H1 (cell line): ENCODE data around the gene STX18. TPM values are rescaled to one million over a fixed set of nuclear protein-coding genes. Genes with fewer than 3 reads are reported as not detected.

Experiments
- ASH2L ChIP-seq: fragments of 200-600, 300-600 bp; sonication (generic); IDR thresholded peaks from one replicate; pipeline ENCODE4 v1.7.1; 2017; ENCODE audit warnings: low read length
- CHD7 ChIP-seq: fragments of 300-600 bp; sonication (generic); IDR thresholded peaks from 2 replicates; pipeline ENCODE4 v1.7.1; 2012; ENCODE audit warnings: low read length, moderate library complexity, mild to moderate bottlenecking, inconsistent platforms; ENCODE audit not compliant: insufficient replicate concordance
- KDM5A ChIP-seq: fragments of 200-600 bp; IDR thresholded peaks from 2 replicates; pipeline ENCODE4 v1.7.1; 2012; ENCODE audit warnings: mild to moderate bottlenecking, low read length, inconsistent platforms, mixed read lengths
- NRF1 ChIP-seq: IDR thresholded peaks from 2 replicates; pipeline ENCODE4 v1.6.1; 2011; ENCODE audit warnings: mild to moderate bottlenecking, low read depth, low read length, improper control_type of control experiment
- PHF8 ChIP-seq: fragments of 200-600 bp; sonication (generic); conservative IDR thresholded peaks from 2 replicates; pipeline ENCODE4 v1.7.1; 2012; ENCODE audit warnings: low read depth, mild to moderate bottlenecking, inconsistent platforms, low read length, moderate library complexity
- RAD21 ChIP-seq, 2 experiments: IDR thresholded peaks in 1 of 2; conservative IDR thresholded peaks in 1 of 2; 2 replicates each; pipeline ENCODE4 v1.6.1; 2011; ENCODE audit warnings: low read depth in 2 of 2, low read length in 2 of 2, improper control_type of control experiment in 1 of 2, inconsistent platforms in 1 of 2, mild to moderate bottlenecking in 1 of 2, moderate library complexity in 1 of 2
- RBBP5 ChIP-seq: IDR thresholded peaks from 2 replicates; pipeline ENCODE4 v1.7.1; 2012; ENCODE audit warnings: low read depth, mild to moderate bottlenecking, inconsistent platforms, low read length, moderate library complexity, borderline replicate concordance
- RXRA ChIP-seq: IDR thresholded peaks from 2 replicates; pipeline ENCODE4 v1.6.1; 2011; ENCODE audit warnings: low read depth, mild to moderate bottlenecking, low read length, moderate library complexity; ENCODE audit not compliant: insufficient read depth
- SP4 ChIP-seq: IDR thresholded peaks from 2 replicates; pipeline ENCODE4 v1.6.1; 2012; ENCODE audit warnings: low read length, inconsistent platforms
- SUZ12 ChIP-seq: fragments of 200-600 bp; sonication (generic); IDR thresholded peaks from 2 replicates; pipeline ENCODE4 v1.6.1; 2012; ENCODE audit warnings: mild to moderate bottlenecking, inconsistent platforms, low read length, moderate library complexity, mixed read lengths
- TBP ChIP-seq: IDR thresholded peaks from 2 replicates; pipeline ENCODE4 v1.6.1; 2011; ENCODE audit warnings: low read depth, low read length, improper control_type of control experiment
- polyA plus RNA-seq, 7 experiments: library from polyadenylated mRNA; depleted of rRNA in 3 of 7; stranded (reverse) in 5 of 7; unstranded in 2 of 7; fragments of >200 nt in 5 of 7; fragments of 200-250 nt in 2 of 7; gene quantifications; 1 replicate in 5 of 7; 2 replicates in 1 of 7; 4 replicates in 1 of 7; pipeline versions ENCODE4 v1.2.1 to v1.2.3, GENCODE V29; 2011 to 2013; ENCODE audit warnings: missing spikeins in 2 of 7, mixed read lengths in 2 of 7
- total RNA-seq: library from RNA; stranded (reverse); fragmentation: NEBNext Ultra II Directional; extraction: Animal tissue kit (Norgen Biotek cat#: 25700); gene quantifications from 2 replicates; pipeline ENCODE4 v1.2.1, GENCODE V29; 2021

The STX18 gene
- total and polyA plus RNA-seq, 2 of the 8 experiments (the other 6 are each of a cell fraction or from before 2014, with no cell fraction given), result 14.6 to 18.3 TPM

DNA sequence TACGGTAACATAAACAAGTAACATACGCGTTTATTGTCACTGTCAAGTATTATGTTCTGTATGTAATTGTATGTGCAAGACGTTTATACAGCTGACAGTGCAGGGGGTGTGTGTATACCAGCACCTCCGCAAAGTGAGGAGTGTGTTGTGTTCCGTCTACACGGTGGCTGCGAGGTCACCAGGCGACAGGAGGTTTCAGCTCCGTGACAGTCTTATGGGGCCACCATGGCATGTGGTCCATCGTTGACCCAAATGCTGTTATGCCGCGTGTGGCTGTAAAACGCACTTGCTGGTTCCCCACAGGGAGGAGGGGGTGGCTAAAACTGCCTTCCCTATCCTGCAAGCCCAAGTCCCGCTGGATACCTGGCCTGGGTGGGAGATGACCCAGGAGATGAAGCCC is 129.9 kb downstream of the STX18 start (continued):
- TF ChIP-seq CHD7 (no peak), KDM5A (no peak), ASH2L (no peak), RAD21 (IDR thresholded peaks at IDR 0.05 in 1 of 2, conservative IDR thresholded peaks at IDR 0.05 in 1 of 2; ENCODE audit: low read depth in 2 of 2, low read length in 2 of 2) (no peak), SUZ12 (no peak), SP4 (no peak), RBBP5 (no peak), RXRA (no peak), NRF1 (no peak), TBP (no peak), PHF8 (no peak)
- TF ChIP-seq, all 59 proteins: peak for 0
